Esophagus squamous epithelium (tissue), 5 donors: Measurements from ENCODE around the gene NAGS. TPM values are rescaled to one million over a fixed set of nuclear protein-coding genes. Genes with fewer than 3 reads are reported as not detected.

ENCODE experiments used
- DNase-seq: peaks from one replicate; lab custom pipeline; 2025; lab: John Stamatoyannopoulos, UW
- H3K27ac ChIP-seq, 4 donors: fragments of 200-600 bp; sonication (generic); one replicate each; pipeline ENCODE4 v1.5.1; 2016 to 2019; ENCODE audit warnings: mild to moderate bottlenecking in 1 of 4
- H3K27me3 ChIP-seq, 4 donors: fragments of 200-600 bp; sonication (generic); 1 replicate in 3 of 4; 2 replicates in 1 of 4; pipeline versions ENCODE4 v1.5.1 to v1.6.0; 2017 to 2021; ENCODE audit warnings: antibody characterized with exemption in 1 of 4
- H3K36me3 ChIP-seq, 3 donors: fragments of 200-600 bp; sonication (generic); one replicate each; pipeline ENCODE4 v1.5.1; 2016 to 2019
- H3K4me1 ChIP-seq, 3 donors: fragments of 200-600 bp; sonication (generic); one replicate each; pipeline ENCODE4 v1.5.1; 2017 to 2019
- H3K4me3 ChIP-seq, 4 donors: fragments of 200-600 bp; sonication (generic); 1 replicate in 3 of 4; 2 replicates in 1 of 4; pipeline ENCODE4 v1.5.1; 2016 to 2019; ENCODE audit warnings: mild to moderate bottlenecking in 2 of 4, moderate library complexity in 1 of 4
- H3K9me3 ChIP-seq, 3 donors: fragments of 200-600 bp; sonication (generic); one replicate each; pipeline ENCODE4 v1.5.1; 2016 to 2019
- POLR2A ChIP-seq, 4 donors: fragments of 450-650 bp; IDR thresholded peaks; one replicate each; pipeline ENCODE4 v1.6.1; 2017; ENCODE audit warnings: antibody characterized with exemption in 4 of 4, mild to moderate bottlenecking in 4 of 4, moderate library complexity in 3 of 4
- WGBS, 2 donors: methylation state at CpG; one replicate each; pipeline ENCODE4 v1.1.5; 2018; 5-methylcytosine and 5-hydroxymethylcytosine counted together
- intact Hi-C: fragments of 100-400 bp; cut with DNase I; formaldehyde crosslinking; loops from one replicate; pipeline ENCODE4 v1.15.0; 2022
- total RNA-seq, 4 donors: library from RNA; depleted of rRNA; stranded (reverse); fragments of >200 nt; gene quantifications; one replicate each; pipeline ENCODE4 v1.1.0, GENCODE V29; 2016
- TF ChIP-seq, protein P1 (sequence below), 6 experiments: fragments of 450-650 bp in 4 of 6; fragments of 200-600 bp in 2 of 6; sonication (generic) in 2 of 6; IDR thresholded peaks; one replicate each; pipeline ENCODE4 v1.5.1; 2016 to 2019; ENCODE audit warnings: antibody characterized with exemption in 6 of 6, mild to moderate bottlenecking in 4 of 6, moderate library complexity in 4 of 6
- donor health status: DM: yes; HTN: yes; CAD: no.

The NAGS gene
- total RNA-seq, 4 donors from 2014 or later: 0.64 to 2.7 (median 2.1) TPM

DNA sequence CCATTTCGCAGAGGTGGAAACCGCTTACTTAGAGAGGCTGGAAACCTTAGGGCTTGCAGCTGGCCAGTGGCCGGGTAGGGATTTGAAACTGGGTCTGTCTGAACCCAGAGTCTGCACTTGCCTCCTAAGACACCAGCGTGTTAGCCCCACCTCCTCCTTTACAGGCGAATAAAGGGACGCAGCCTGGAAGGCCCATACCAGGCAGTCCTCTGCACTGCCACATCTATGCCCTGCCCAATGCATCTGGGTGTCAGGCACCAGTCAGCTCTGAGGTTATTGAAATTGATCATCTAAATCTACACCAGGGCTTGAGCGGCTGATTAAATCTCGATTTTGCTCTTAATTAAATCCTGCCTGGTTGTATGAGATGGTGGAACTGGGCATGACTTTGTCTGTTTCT is 19.9 kb upstream of the NAGS start:
- H3K27ac ChIP-seq: no peak overlapping the region
- no peaks in the 10 kb centered on the region for H3K36me3 ChIP-seq
- 78 to 87% methylated on average over 4 to 6 of the region's 8 CpGs for WGBS, 2 donors
- H3K27me3 ChIP-seq: peaks cover 0 to 80% (median 6%) of the 10 kb centered on the region in 4 donors
- peaks cover 3 to 15% (median 8%) of the 10 kb centered on the region in 3 donors for H3K4me1 ChIP-seq
- TF ChIP-seq, protein P1, sequence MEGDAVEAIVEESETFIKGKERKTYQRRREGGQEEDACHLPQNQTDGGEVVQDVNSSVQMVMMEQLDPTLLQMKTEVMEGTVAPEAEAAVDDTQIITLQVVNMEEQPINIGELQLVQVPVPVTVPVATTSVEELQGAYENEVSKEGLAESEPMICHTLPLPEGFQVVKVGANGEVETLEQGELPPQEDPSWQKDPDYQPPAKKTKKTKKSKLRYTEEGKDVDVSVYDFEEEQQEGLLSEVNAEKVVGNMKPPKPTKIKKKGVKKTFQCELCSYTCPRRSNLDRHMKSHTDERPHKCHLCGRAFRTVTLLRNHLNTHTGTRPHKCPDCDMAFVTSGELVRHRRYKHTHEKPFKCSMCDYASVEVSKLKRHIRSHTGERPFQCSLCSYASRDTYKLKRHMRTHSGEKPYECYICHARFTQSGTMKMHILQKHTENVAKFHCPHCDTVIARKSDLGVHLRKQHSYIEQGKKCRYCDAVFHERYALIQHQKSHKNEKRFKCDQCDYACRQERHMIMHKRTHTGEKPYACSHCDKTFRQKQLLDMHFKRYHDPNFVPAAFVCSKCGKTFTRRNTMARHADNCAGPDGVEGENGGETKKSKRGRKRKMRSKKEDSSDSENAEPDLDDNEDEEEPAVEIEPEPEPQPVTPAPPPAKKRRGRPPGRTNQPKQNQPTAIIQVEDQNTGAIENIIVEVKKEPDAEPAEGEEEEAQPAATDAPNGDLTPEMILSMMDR (IDR thresholded peaks at IDR 0.05): no peak
- TF ChIP-seq POLR2A (IDR thresholded peaks at IDR 0.05): no peak
- H3K4me3 ChIP-seq: peak overlapping the region in 2 of 4 donors; percentile 40 to 48
- intact Hi-C loops: no loop called here
- no peak for DNase-seq
- H3K9me3 ChIP-seq: no peaks in the 10 kb centered on the region

DNA sequence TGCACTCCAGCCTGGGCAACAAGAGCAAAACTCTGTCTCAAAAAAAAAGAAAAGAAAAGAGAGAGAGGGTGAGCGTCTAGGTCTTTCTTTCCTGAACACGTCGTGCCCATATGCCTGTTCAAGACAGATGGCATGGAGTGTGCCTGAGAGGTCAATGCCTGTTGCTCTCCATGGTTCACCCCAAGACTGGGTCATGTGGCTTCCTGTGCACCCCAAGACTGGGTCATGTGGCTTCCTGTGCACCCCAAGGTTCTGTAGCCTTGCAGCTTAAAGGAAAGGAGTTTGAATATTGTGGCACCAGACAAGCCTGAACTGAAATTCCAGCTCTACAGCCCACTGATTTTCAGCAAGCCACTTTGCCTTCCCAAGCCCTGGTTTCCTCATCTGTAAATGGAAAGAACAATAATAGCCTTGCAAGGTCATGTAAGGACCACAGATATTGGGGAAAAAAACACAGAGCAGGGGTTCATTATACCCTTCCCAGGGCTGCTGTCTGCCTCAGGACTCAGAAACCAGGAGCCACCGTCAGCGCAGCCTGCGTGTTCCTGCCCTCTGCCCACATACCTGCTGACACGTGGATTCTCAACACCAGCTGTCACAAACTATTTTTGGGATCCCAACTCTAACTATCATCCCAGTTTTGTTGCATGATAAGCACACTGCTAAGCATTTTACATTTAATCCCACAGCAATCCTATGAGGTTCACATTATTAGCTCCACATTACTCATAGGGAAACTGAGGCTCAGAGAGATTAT is 18.0 kb upstream of the NAGS start:
- H3K4me3 ChIP-seq: no peak overlapping the region
- H3K36me3 ChIP-seq: no peaks in the 10 kb centered on the region
- H3K27me3 ChIP-seq: peaks cover 0 to 67% (median 6%) of the 10 kb centered on the region in 4 donors
- no peak overlapping the region for H3K27ac ChIP-seq
- TF ChIP-seq, protein P1 (IDR thresholded peaks at IDR 0.05): no peak
- no peak for TF ChIP-seq POLR2A (IDR thresholded peaks at IDR 0.05)
- intact Hi-C loops: no loop called here
- H3K9me3 ChIP-seq: no peaks in the 10 kb centered on the region
- peaks cover 3 to 15% (median 8%) of the 10 kb centered on the region in 3 donors for H3K4me1 ChIP-seq
- no peak for DNase-seq
- WGBS, 2 donors: 72 to 79% methylated on average over 5 to 7 of the region's 7 CpGs

DNA sequence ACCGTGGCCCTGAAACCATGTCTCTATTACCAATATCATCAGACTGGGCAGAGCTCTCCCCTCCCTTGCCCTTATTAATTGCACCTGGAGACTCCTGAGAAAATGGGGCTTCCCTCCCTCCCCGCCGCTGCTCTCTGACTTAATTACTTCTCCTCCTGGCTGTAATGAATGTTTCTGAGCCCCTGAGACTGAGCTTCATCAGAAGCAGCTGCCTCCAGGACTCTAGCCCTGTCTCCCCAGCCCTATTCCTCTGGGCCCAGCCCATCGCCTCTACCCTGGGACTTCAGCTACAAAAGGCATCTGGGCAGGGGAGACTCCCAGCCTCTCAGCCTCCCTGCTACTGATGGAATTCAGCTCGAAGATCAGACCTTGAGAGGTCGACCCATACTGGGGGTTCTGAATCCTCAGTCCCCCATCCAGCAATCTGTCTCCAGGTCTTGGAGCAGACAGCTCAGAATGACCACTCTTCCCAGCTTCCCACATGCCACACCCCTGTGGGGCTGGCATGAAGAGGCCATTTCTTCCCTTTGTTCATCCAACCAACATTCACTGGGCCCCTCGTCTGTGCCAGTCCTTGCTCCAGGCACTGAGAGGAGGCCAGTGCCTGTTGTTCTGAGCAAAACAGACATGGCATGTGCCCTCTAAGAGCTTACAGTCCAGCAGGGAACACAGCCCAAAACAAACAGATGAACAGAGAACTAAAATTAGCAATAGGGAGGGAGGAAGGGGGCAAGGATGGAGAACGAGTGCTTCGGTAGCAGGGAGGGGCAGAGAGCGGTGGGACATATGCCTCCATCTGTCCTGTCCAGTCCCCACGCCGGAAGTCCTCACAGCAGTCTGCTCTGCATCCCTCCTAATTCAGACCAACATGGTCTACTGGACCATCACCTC is 17.0 kb upstream of the NAGS start:
- H3K4me1 ChIP-seq: peaks cover 3 to 15% (median 8%) of the 10 kb centered on the region in 3 donors
- H3K27ac ChIP-seq: no peak overlapping the region
- no peaks in the 10 kb centered on the region for H3K9me3 ChIP-seq
- peaks cover 0 to 57% (median 6%) of the 10 kb centered on the region in 4 donors for H3K27me3 ChIP-seq
- WGBS, 2 donors: 57 to 74% methylated on average over 9 to 10 of the region's 12 CpGs
- intact Hi-C loops: no loop called here
- DNase-seq: no peak
- H3K4me3 ChIP-seq: no peak overlapping the region
- no peaks in the 10 kb centered on the region for H3K36me3 ChIP-seq
- TF ChIP-seq, protein P1 (IDR thresholded peaks at IDR 0.05): no peak
- TF ChIP-seq POLR2A (IDR thresholded peaks at IDR 0.05): no peak

DNA sequence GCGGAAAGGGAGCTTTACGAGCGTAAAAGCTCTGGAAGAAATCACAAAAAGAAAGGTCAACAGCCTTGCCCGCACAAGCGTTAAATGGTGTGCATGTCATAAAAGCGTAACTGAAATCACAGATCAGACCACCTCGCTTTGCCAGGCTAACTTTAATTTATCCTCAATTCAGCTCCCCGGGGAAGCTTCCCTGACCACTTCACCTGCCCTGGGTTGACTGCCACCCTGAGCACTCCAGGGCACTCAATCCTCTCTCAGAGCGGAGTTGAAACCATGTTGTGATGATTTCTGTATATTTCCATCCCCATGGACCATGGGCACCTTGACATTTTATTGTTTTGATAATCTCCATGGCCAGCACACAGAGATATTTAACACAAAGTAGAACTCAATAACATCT is 16.1 kb upstream of the NAGS start:
- no peaks in the 10 kb centered on the region for H3K36me3 ChIP-seq
- peaks cover 3 to 13% (median 8%) of the 10 kb centered on the region in 3 donors for H3K4me1 ChIP-seq
- TF ChIP-seq, protein P1 (IDR thresholded peaks at IDR 0.05): no peak
- TF ChIP-seq POLR2A (IDR thresholded peaks at IDR 0.05): no peak
- H3K9me3 ChIP-seq: no peaks in the 10 kb centered on the region
- H3K4me3 ChIP-seq: no peak overlapping the region
- no peak overlapping the region for H3K27ac ChIP-seq
- WGBS, 2 donors: 83 to 85% methylated on average over 9 of the region's 9 CpGs
- intact Hi-C loops: no loop called here
- no peak for DNase-seq
- peaks cover 0 to 53% (median 2%) of the 10 kb centered on the region in 4 donors for H3K27me3 ChIP-seq
